ENCODE measurements around the gene C12orf75.
"Not testable (repeated sequence)": the region's sequence is repeated elsewhere in the genome, so short reads cannot be mapped to it uniquely, and the experiment has no call there.

The C12orf75 gene

DNA sequence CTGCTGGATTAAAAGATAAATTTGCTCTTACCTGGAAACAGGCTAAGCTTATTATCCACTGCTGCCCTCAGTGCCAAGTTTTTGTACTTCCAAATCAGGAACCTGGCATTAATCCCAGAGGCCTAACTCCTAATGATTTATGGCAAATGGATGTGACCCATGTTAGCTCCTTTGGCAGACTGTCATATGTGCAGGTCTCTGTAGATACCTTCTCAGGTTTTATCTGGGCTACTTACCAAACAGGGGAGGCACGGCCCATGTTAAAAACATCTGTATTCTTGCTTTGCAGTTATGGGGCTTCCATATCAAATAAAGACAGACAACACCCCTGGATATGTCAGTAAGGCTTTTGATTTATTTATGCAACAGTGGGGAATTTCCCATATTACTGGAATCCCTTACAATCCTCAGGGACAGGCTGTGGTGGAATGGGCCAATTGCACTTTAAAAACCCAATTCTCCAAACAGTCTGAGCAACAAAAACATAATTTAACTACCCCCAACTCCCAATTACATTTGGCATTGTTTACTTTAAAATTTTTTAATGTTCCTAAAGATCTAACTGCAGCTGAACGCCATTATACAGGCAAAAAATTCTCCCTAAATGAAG, 19.9 kb upstream of the C12orf75 start:
- DNase-seq (ENCODE audit: low read depth in 2 of 2) = not testable (repeated sequence)

DNA sequence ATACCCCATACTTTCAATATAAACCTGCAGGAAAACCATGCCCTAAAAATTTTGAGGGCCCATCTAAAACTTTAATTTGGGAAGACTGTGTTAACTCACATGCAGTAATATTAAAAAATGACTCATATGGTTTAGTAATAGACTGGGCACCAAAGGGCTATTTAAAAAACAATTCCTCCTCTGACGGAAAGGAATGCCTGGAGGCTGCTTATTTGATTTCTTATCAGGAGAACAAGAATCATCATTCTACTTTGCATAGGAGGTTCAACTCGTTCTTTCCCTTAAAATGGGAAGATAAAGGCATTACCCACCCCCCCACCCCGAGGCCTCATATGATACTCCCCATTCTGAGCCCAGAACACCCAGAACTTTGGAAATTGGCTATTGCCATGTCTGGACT, 18.6 kb upstream of the C12orf75 start:
- DNase-seq (ENCODE audit: low read depth in 2 of 2) = not testable (repeated sequence)

DNA sequence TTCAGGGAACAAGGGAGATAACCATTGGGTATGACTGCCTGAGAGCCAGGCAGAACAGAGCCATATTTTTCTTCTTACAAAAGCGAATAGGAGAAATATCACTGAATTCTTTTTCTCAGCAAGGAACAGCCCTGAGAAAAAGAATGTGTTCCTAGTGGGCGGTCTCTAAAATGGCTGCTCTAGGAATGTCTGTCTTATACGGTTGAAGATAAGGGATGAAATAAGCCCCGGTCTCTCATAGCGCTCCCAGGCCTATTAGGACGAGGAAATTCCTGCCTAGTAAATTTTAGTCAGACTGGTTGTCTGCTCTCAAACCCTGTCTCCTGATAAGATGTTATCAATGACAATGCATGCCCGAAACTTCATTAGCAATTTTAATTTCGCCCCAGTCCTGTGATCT, 16.7 kb upstream of the C12orf75 start:
- DNase-seq (ENCODE audit: low read depth in 2 of 2) = not testable (repeated sequence)

DNA sequence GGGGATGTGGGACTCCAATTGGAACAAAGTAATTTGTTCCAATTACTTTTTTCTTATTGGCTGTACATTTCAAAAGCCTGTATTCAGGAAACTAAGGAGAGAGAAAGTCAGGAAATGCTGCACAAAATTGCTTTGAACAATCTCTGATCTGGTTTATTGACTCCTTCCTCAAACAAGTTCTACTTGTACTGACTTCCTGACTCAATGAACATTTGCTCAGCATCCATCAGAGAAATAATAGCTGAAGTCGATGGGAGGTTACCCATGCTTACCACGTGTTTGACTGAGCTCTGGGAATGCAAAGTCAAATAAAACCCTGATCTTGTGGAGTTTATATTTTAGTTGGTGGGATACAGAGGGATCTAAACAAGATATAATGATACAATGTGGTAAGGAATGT, 15.4 kb upstream of the C12orf75 start:
- no peak for DNase-seq (ENCODE audit: low read depth in 2 of 2)

DNA sequence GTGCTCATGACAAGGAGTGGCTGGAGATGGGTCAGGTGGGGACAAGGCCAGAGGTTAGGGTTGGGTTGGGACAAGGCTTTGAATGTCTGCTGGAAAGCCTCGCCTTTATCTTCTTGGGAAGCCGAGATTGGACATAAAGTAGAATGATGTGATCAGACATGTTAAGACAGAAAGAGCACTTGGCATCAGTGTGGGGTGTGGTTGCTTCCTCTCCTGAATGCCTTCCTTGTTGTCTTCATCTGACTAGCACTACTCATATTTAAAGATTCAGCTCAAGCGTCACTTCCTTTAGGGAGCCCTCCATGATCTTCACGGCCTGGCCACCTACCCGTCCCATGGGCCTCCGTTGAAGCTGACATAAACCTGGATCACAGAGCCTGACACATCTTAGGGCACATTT, 14.8 kb upstream of the C12orf75 start:
- DNase-seq (ENCODE audit: low read depth in 2 of 2) = no peak

DNA sequence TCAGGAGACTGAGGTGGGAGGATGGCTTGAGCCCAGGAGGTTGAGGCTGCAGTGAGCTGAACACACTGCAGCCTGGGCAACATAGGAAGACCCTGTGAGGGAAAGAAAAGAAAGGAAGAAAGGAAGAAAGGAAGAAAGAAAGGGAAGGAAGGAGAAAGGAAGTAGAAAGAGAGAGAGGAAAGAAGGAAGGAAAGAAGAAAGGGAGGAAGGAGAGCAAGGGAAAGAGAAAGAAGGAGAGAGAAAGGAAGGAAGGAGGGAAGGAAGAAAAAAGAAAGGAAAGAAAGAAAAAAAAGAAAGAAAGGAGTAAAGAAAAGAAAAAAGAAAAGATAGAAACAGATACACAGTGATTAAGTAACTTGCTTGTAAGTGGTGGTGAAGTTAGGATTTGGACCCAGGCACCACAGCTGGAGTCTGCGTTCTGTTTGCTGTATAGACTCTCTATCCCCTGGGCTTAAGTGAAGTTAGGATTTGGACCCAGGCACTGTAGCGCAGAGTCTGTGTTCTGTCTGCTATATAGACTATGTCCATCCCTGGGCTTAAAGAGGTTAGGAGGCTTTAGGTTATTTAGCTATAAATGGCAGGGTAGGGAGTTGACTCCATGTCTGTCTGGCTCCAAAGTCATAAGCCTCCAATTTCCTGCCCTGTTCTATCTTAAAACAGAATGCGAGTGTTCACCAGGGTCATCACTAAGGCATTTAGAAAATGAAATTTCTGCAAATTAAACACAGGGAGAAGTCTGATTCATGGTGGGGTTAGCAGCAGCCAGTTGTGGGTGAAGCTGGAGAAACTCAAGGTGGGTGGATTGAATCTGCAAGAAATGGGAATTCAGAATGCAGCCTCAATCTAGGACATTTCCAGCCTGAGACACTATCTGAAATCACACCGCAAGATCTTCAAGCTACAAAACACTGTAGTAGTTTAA, 13.3 kb upstream of the C12orf75 start:
- no peak for DNase-seq (ENCODE audit: low read depth in 2 of 2)

DNA sequence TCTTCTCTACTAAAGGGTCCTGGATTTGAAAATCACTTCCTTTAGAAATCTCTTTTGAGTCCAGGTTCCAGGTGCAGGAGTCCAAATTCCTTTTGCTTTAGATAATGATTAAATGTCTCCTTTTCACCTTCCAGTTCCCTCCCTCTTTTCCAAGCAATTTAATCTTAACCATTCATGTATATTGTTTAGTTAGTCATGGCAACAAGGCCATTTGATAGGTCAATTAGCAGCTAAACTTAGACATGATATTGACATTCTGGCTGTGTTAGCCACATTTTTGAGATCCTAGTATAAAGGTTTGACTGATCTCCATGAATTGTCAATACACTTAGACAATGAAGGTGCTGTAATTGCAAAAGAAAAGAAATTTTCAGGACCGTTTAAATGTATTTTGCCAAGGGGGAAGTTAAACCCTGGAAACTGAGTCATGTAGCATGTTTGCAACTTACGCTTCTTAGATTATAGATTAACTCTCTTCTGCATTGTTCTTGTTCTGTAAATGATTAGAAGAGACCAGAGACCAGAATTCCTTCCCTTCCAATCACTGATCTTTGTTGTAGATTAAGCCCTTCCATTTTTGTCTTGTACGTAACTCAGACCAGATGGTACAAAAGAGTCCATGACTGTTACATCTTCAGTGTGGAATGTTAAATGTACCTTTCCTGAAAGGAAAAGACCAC, 12.4 kb upstream of the C12orf75 start:
- no peak for DNase-seq (ENCODE audit: low read depth in 2 of 2)

DNA sequence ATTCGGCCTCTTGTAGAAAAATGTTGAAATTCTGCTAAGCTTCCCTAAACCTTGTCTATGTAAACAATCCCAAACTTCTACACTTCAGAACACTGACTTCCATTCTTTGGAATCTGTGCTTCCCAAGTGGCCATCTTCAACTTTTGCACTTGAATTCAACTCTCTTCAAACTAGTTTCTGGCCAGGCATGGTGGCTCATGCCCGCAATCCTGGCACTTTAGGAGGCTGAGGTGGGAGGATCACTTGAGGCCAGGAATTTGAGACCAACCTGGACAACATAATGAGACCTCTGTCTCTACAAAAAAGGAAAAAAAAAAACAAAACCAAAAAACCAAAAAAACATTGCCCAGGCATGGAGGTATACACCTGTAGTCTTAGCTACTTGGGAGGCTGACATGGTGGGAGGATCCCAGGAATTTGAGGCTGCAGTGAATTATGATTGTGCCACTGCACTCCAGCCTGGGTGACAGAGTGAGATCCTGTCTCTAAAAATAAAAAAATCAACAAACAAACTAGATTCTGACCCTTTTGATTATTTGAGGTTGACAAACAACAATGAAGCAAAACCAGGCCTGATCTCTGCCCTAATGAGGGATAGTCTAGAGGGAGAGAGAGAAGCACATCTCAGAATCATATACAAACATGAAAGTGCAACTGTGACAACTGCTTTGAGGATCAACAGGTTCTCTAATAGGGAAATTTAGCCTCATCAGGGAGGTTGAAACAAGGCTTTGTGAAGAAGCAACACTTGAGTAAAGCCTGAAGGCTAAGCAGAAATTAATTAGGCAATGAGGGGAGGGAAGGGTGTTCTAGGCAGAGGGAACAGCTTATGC, 11.6 kb upstream of the C12orf75 start:
- DNase-seq (ENCODE audit: low read depth in 2 of 2) = no peak

DNA sequence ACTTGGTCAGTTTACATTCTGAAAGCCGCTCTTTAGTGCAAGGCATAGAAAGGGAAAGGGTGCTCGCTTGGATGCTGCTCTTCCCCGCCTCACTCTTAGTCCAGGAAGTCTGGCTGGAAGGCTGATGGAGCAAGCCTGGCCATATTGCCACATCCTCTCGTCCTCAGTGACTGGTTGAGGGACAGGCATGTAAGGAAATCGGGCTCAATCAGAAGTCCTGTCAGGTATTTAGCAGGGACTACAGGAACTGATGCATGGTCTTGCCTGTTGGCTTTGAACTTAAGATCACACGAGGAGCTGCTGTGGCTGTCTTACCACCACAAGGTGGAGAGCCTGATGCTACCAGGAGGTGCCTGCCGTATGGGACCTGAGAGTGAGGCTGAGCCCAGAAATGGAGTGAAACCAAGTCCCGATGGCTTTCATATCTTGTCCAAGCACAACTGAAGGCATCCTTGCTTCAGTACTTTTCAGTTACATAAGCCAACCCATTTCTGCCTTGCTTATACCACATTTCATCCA, 10.7 kb upstream of the C12orf75 start:
- no peak for DNase-seq (ENCODE audit: low read depth in 2 of 2)

DNA sequence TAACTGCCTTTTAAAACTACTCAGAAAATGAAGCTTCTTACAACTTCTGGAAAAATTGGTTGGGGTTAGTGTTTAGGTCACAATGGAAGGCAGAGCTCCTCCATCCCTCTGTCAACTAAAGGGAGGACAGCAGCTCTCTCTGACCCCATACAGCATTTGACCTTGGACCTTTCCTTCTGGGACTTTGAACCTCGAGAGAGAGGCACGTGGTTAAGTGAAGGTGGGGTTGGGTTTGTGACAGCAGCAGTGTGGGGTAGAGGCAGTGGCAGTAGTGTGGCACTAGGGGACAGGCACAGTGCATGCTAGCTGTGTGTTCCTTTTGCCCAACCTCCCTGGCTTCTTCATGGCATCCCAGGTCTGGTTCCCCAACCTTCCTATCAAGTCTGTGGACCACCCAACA, 9.4 kb upstream of the C12orf75 start:
- DNase-seq (ENCODE audit: low read depth in 2 of 2) = no peak

DNA sequence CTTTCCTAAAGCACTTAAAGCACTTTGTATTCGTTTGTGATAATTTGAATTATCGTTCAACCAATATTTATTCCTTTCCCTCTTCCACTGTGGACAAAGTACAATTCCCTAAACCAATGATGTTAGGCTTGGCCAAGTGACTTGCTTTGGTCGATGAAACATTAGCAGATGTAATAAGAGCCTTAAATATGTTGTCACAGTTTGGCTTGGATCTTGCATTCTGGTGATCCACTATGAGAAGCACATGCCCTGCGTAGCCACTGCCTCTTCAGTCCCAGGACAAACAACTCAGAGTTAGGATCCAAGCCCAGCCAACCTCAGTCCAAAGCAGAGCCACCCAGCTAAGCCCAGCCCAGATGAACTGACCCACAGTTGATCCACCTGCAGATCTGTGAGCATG, 8.4 kb upstream of the C12orf75 start:
- DNase-seq (ENCODE audit: low read depth in 2 of 2) = no peak

DNA sequence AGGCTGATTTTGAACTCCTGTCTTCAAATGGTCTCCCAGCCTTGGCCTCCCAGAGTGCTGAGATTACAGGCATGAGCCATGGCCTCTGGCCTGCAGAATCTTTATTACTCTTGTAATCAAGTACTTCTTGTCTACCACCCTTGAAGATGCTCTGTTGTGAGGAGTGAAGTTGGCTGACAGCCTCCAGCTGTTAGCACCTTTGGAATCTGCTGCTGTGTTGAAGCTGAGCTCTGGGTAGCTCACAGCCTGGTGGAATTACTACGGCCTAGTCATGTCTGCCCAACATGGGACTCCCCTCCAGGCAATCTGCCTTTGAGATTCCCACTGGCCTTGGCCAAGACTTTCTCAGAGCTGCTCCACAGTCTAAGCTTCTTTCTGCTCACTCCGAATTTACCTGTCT, 5.8 kb upstream of the C12orf75 start:
- DNase-seq (ENCODE audit: low read depth in 2 of 2) = no peak

DNA sequence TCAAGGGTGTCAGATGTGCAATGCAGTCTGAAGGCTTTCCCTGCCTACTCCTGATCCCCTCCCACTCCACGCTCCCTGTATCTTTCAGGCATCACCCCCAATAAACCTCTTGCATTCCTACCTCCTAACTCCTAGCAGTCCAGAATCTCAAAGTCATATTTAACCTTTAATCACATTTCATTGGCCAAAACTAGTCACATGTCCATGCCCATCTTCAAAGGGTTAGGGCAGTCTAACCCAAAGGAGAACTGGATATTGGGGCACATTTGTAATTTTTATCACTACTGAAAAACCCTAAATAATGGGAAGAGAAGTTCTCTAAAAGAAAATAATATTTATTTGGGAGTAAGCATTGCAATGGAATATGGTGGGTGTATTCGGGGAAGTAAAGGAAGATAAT, 5.4 kb upstream of the C12orf75 start:
- no peak for DNase-seq (ENCODE audit: low read depth in 2 of 2)

DNA sequence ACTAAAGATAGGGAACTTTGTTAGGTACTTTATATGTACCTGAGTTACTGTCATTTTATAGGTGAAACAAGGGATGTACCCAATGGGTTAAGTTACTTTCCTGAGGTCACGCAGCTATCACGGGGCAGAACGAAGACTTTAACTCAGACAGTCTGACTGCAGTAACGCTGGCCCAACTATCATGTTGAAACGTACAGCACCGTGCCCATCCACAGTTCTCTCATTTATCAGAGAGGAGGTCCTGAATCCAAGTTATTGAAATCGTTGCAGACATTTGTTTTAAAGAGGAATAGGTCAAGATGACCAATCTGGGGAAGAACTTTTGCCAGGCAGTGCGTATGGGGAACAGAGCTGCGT, 587 bp upstream of the C12orf75 start:
- DNase-seq (ENCODE audit: low read depth in 2 of 2) = no peak

DNA sequence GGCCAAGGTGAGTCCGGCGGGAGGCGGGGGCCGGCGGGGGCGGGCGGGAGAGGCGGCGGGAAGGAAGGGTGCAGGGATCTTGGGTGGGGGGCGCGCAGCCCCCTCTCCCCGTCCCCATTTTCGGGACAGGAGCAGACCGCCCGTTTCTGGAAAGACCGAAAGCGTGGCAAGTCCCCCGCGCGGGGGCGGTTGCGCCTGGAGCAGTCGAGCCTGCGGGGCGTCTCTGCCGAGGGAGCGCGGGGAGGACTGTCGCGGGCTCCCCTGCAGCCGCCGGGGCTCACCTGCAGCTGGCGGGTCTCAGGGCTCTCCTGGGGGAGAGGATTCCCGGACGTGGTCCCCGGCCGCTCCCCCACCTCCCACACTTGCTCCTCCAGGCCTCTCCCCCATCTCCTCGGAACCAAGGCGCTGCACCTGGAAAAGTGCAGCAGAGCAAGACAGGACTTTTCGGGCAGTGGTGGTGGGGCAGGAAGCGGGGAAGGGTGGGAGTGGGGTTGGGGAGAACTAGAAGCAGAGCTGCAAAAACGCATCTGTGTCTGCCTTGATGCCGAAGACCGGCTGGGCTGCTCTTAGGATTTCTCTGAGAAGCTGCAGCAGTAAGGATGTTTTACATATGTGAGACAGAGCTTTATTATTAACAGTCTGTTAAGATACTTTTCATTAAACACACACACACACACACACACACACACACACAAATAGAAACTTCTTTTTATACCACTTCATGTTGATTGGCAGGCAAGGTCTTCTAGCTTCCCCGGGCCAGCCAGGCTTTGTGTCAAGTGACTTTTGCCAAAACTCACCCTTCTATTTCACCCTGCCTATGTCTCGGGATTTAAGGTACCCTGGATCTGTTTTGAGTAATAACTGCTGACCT, 677 bp downstream of the C12orf75 start:
- DNase-seq (ENCODE audit: low read depth in 2 of 2) = peak in 1 of 2 donors; percentile 37

DNA sequence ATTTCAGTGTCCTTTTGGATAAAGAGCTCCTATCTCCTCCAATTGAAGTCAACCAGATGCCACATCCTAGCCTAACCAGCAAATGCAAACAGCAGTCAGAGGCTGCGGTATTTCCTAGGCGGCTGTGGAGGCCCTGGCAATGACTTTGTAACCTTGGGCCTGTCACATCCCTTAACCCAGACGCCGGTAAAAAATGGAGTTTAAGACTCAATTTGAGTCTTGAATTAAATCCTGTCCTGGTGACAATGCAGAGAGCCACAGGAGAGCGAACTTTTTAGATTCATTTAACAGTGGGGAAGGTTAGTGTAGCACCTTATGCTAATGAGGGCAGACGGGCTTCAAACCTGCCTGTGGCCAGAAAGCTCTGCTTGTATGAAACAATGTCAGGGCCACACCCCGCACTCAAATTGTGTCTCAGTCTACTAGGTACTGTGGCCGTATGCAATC, 1.3 kb downstream of the C12orf75 start:
- no peak for DNase-seq (ENCODE audit: low read depth in 2 of 2)

DNA sequence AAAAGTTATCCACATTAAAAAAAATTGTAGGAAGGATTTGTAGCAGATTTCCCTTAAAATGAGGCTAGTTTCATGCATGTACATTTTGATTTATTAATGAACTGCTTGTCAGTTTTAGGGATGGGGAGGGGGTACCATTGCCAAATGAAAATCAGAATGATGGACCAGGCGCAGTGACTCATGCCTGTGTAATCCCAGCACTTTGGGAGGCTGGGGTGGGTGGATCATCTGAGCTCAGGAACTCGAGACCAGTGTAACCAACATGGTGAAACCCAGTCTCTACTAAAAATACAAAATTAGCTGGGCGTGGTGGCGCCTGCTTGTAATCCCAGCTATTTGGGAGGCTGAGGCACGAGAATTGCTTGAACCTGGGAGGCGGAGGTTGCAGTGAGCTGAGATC, 1.8 kb downstream of the C12orf75 start:
- not testable (repeated sequence) for DNase-seq (ENCODE audit: low read depth in 2 of 2)

DNA sequence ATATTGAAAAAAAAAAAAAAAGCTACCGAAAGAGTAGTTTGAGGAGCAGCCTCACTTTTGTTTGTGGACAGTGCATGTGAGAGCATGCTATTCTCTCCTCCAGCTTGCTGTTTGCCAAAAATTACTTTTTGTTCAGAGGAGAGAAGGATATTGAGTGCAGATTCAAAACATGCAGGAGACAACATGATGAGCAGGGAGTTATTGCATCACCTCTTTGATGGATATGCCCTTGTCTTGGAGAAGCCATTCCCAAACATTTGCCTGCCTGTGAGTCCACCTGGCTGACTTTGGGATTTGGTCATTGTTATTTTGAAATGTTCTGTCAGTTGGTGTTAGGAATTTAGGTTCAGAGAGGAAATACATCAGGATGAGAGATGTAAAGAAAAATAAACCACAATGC, 2.4 kb downstream of the C12orf75 start:
- DNase-seq (ENCODE audit: low read depth in 2 of 2) = no peak

DNA sequence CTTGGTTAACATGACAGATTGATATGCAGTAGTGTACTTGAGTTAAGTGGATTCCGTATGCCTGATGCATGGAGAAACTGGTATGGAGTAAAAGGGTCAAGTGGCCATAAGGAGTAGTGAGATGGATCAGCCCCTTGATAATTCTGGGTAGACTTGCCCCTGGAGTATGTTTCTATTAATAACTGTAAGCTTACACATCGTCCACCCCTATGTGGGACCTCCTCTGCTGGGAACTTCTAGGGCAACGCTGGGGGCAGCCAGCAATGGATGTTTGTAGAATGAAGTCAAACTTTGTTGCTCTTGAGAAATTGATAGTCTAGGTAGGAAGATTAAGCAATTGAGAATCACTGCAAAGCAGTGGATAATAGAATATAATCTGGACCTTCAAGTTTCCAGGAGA, 3.5 kb downstream of the C12orf75 start:
- no peak for DNase-seq (ENCODE audit: low read depth in 2 of 2)

DNA sequence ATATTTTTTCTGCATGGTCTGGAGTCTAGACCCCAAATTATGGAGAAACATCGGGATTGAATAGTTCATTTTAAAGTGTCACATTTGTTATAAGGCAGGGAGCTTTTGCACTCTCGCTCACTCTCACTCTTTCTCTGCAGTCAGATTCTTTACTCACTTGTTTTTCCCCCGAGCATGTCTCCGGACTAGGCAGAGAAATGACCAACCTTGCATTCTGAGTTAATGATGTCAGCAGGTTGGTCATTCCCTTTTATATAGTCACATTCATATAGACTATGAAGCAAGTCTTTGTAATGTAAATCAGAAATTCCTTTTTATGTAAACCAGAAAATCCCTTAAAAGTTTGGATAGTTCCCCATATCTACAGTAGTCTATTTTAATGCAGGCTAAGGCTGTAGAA, 4.1 kb downstream of the C12orf75 start:
- DNase-seq (ENCODE audit: low read depth in 2 of 2) = no peak

DNA sequence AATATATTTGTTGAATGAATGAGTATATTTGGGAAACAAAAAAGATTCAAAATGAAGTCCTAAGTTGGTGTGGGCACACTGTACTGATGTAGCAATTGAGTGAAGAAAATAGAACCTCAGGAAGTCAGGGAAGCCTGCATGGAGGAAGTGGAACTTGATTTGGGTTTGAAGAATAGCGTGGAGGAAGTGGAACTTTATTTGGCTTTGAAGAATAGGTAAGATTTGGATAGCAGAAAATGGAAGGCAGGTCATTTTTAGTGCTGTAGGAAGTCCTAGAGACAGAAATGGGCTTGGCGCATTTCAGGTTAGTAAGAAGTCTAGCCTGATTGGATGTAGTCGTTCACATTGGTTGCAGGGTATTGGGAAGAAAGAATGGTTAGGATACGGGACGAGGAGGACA, 5.4 kb downstream of the C12orf75 start:
- no peak for DNase-seq (ENCODE audit: low read depth in 2 of 2)

Data from stimulated activated CD8-positive, alpha-beta memory T cell treated with anti-CD3 and anti-CD28 coated beads, Interleukin-7, amount 100 ng/mL, for 4 hours (primary cell).